ENCODE measurements around the gene TAF15. TPM values are rescaled to one million over a fixed set of nuclear protein-coding genes. Genes with fewer than 3 reads are reported as not detected.

The TAF15 gene
- total RNA-seq, 1 experiment from 2014 or later, result 60.6 TPM

GRCh38 chr17:35825206-35825605 is 15.9 kb downstream of the TAF15 start:
- H3K27me3 ChIP-seq, result no peaks in the 10 kb centered on the region
- no peaks in the 10 kb centered on the region for H3K4me1 ChIP-seq
- H3K36me3 ChIP-seq, result peaks cover 81% of the 10 kb centered on the region
- DNase-seq, result no peak
- H3K9me3 ChIP-seq (replicated peaks), result no peaks in the 10 kb centered on the region
- H3K27ac ChIP-seq, result no peak overlapping the region
- no peak overlapping the region for H3K4me3 ChIP-seq

- H3K36me3 ChIP-seq, result peaks cover 95% of the 10 kb centered on the region
Measured at GRCh38 chr17:35841101-35841500, 31.8 kb downstream of the TAF15 start.

GRCh38 chr17:35841505-35841904 is 32.2 kb downstream of the TAF15 start:
- Histone ChIP-seq H3K9me3 (replicated peaks) (no peaks in the 10 kb centered on the region), H3K27me3 (no peaks in the 10 kb centered on the region), H3K36me3 (peaks cover 95% of the 10 kb centered on the region), H3K4me3 (no peak overlapping the region), H3K4me1 (no peaks in the 10 kb centered on the region), H3K27ac (no peak overlapping the region)
- no peak for DNase-seq

More at GRCh38 chr17:35841101-35841500, 31.8 kb downstream of the TAF15 start:
- no peak for DNase-seq
- no peaks in the 10 kb centered on the region for H3K9me3 ChIP-seq (replicated peaks)
- no peak overlapping the region for H3K4me3 ChIP-seq
- no peaks in the 10 kb centered on the region for H3K4me1 ChIP-seq
- H3K27me3 ChIP-seq, result no peaks in the 10 kb centered on the region
- no peak overlapping the region for H3K27ac ChIP-seq

GRCh38 chr17:35842239-35842638 is 33.0 kb downstream of the TAF15 start:
- Histone ChIP-seq H3K9me3 (replicated peaks) (no peaks in the 10 kb centered on the region), H3K36me3 (peaks cover 94% of the 10 kb centered on the region), H3K4me1 (no peaks in the 10 kb centered on the region), H3K27me3 (no peaks in the 10 kb centered on the region), H3K27ac (no peak overlapping the region), H3K4me3 (no peak overlapping the region)
- no peak for DNase-seq

- Histone ChIP-seq H3K27me3 (no peaks in the 10 kb centered on the region), H3K4me3 (no peak overlapping the region), H3K9me3 (replicated peaks) (no peaks in the 10 kb centered on the region), H3K4me1 (no peaks in the 10 kb centered on the region), H3K36me3 (peaks cover 94% of the 10 kb centered on the region), H3K27ac (no peak overlapping the region)
- DNase-seq, result no peak
Measured at GRCh38 chr17:35843698-35844097, 34.4 kb downstream of the TAF15 start.

GRCh38 chr17:35844547-35844946 is 35.3 kb downstream of the TAF15 start:
- peaks cover 95% of the 10 kb centered on the region for H3K36me3 ChIP-seq
- H3K9me3 ChIP-seq (replicated peaks), result no peaks in the 10 kb centered on the region
- no peaks in the 10 kb centered on the region for H3K27me3 ChIP-seq
- no peak overlapping the region for H3K4me3 ChIP-seq
- no peak overlapping the region for H3K27ac ChIP-seq
- H3K4me1 ChIP-seq, result no peaks in the 10 kb centered on the region
- DNase-seq, result no peak

- Histone ChIP-seq H3K9me3 (replicated peaks) (no peaks in the 10 kb centered on the region), H3K27me3 (no peaks in the 10 kb centered on the region), H3K4me3 (no peak overlapping the region), H3K4me1 (no peaks in the 10 kb centered on the region), H3K27ac (no peak overlapping the region), H3K36me3 (peaks cover 88% of the 10 kb centered on the region)
- DNase-seq, result no peak
Measured at GRCh38 chr17:35846055-35846809, 36.9 kb downstream of the TAF15 start.

- H3K4me1 ChIP-seq, result no peaks in the 10 kb centered on the region
- no peaks in the 10 kb centered on the region for H3K9me3 ChIP-seq (replicated peaks)
- peaks cover 84% of the 10 kb centered on the region for H3K36me3 ChIP-seq
- DNase-seq, result no peak
- no peak overlapping the region for H3K4me3 ChIP-seq
- no peaks in the 10 kb centered on the region for H3K27me3 ChIP-seq
- H3K27ac ChIP-seq, result no peak overlapping the region
Measured at GRCh38 chr17:35847006-35847405, 37.7 kb downstream of the TAF15 start.

- H3K36me3 ChIP-seq, result peaks cover 76% of the 10 kb centered on the region
Measured at GRCh38 chr17:35847633-35848373, 38.5 kb downstream of the TAF15 start.

GRCh38 chr17:35849469-35850348 is 40.4 kb downstream of the TAF15 start:
- H3K27ac ChIP-seq, result no peak overlapping the region
- H3K9me3 ChIP-seq (replicated peaks), result no peaks in the 10 kb centered on the region
- peak; percentile 60 to 83 for DNase-seq
- no peak overlapping the region for H3K4me3 ChIP-seq
- no peaks in the 10 kb centered on the region for H3K27me3 ChIP-seq
- H3K36me3 ChIP-seq, result peaks cover 58% of the 10 kb centered on the region
- H3K4me1 ChIP-seq, result no peaks in the 10 kb centered on the region

More at GRCh38 chr17:35847633-35848373, 38.5 kb downstream of the TAF15 start:
- Histone ChIP-seq H3K27ac (no peak overlapping the region), H3K4me3 (no peak overlapping the region), H3K4me1 (no peaks in the 10 kb centered on the region), H3K9me3 (replicated peaks) (no peaks in the 10 kb centered on the region), H3K27me3 (no peaks in the 10 kb centered on the region)
- no peak for DNase-seq

GRCh38 chr17:35855965-35856364 is 46.7 kb downstream of the TAF15 start:
- H3K4me1 ChIP-seq, result no peaks in the 10 kb centered on the region
- no peak overlapping the region for H3K4me3 ChIP-seq
- no peaks in the 10 kb centered on the region for H3K27me3 ChIP-seq
- no peak for DNase-seq
- no peak overlapping the region for H3K27ac ChIP-seq
- H3K36me3 ChIP-seq, result peaks cover 4% of the 10 kb centered on the region; the same call in 1 of the 2 replicates
- no peaks in the 10 kb centered on the region for H3K9me3 ChIP-seq (replicated peaks)

- Histone ChIP-seq H3K4me3 (no peak overlapping the region), H3K27me3 (no peaks in the 10 kb centered on the region), H3K9me3 (replicated peaks) (no peaks in the 10 kb centered on the region), H3K36me3 (no peaks in the 10 kb centered on the region), H3K4me1 (no peaks in the 10 kb centered on the region), H3K27ac (no peak overlapping the region)
- no peak for DNase-seq
Measured at GRCh38 chr17:35856603-35857002, 47.3 kb downstream of the TAF15 start.

GRCh38 chr17:35864853-35865252 is 55.6 kb downstream of the TAF15 start:
- H3K4me1 ChIP-seq, result no peaks in the 10 kb centered on the region
- no peaks in the 10 kb centered on the region for H3K36me3 ChIP-seq
- no peaks in the 10 kb centered on the region for H3K9me3 ChIP-seq (replicated peaks)
- DNase-seq, result no peak
- no peak overlapping the region for H3K4me3 ChIP-seq
- no peak overlapping the region for H3K27ac ChIP-seq
- no peaks in the 10 kb centered on the region for H3K27me3 ChIP-seq

- Histone ChIP-seq H3K9me3 (replicated peaks) (no peaks in the 10 kb centered on the region), H3K36me3 (no peaks in the 10 kb centered on the region), H3K27ac (no peak overlapping the region), H3K27me3 (no peaks in the 10 kb centered on the region), H3K4me3 (no peak overlapping the region), H3K4me1 (no peaks in the 10 kb centered on the region)
- DNase-seq, result peak in 1 of 2 experiments; percentile 31
Measured at GRCh38 chr17:35865412-35866340, 56.4 kb downstream of the TAF15 start.
